Raji (cell line): ENCODE results near the gene GABRR2.

Source experiments
- POLR2A ChIP-seq: IDR thresholded peaks from 2 replicates; pipeline ENCODE4 v1.6.1; 2011; ENCODE audit warnings: low read depth, low read length, control low read depth; ENCODE audit not compliant: insufficient read depth

GABRR2 gene

DNA sequence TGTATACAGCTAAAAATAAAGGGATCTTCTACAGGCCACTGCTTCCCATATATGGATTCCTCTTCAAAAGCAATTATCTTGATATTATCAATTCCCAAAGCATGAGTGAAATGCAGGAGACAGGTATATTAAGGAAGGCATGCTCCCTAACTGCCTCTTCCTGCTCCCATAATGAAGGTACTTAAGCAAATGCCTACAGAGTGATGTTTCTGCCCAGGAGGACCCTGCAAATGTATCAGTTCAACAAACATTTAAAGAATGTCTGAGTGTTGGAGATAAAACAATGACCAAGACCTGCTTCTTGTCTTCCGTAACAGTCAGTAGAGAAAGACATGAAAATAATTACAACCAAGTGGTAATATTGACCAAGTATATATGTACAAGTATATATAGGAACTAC, 33.3 kb upstream of the GABRR2 start:
- no peak for TF ChIP-seq POLR2A

GRCh38 chr6:89347825-89348224, 32.7 kb upstream of the GABRR2 start:
- no peak for TF ChIP-seq POLR2A

DNA sequence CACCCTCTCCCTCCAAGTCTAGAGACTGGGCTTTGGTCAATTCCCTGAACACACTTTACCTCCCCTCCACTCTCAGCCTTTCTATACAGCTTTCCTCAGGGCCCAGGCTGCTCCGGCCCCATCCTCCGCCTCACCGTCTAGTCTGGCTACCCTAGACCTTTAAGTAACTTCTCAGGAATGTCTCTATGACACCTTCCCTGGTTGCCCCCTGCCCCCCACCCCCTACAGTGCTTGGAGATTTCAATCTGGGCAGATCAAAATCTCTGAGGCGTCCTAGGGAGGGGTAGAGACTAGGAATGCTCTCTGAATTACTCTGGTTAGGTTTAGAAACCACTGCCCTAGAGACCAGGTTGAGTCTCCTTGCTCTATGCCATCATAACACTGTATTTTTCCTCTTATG, 31.3 kb upstream of the GABRR2 start:
- TF ChIP-seq POLR2A, result no peak

DNA sequence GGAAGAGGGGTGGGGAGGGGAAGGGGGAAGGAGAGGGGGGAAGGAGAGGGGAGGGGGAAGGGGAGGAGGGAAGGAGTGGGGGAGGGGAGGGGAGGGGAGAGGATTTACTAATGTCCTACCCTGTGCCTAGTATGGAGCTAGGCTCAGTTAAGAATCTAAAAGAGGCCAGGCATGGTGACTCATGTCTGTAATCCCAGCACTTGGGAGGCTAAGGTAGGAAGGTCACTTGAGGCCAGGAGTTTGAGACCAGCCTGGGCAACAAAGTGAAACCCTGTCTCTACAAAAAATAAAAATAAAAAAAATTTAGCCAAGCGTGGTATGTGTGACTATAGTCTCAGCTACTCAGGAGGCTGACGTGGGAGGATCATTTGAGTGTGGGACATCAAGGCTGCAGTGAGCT, 24.5 kb upstream of the GABRR2 start:
- TF ChIP-seq POLR2A, result no peak

GRCh38 chr6:89335164-89335563, 20.1 kb upstream of the GABRR2 start:
- TF ChIP-seq POLR2A, result no peak

- TF ChIP-seq POLR2A, result no peak
These were observed 15.8 kb upstream of the GABRR2 start for GRCh38 chr6:89330910-89331309.

DNA sequence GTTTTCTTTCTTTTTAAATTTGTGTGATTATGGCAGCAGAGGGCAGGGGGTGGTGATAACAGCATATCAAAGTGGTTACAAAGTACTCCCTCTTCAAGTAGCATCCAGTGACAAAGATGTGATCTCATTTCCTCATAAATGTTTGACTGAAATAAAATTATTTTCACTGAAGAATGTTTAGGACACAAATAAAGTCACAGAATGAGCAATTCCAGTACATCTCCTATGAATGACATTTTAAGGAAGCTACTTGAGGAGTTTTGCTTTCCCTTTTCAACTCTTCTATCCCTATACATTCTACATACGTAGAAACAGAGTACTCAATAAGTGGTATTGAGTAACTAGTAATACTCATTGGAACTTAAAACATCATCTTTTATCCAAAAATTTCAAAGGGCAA, 13.9 kb upstream of the GABRR2 start:
- TF ChIP-seq POLR2A, result no peak

DNA sequence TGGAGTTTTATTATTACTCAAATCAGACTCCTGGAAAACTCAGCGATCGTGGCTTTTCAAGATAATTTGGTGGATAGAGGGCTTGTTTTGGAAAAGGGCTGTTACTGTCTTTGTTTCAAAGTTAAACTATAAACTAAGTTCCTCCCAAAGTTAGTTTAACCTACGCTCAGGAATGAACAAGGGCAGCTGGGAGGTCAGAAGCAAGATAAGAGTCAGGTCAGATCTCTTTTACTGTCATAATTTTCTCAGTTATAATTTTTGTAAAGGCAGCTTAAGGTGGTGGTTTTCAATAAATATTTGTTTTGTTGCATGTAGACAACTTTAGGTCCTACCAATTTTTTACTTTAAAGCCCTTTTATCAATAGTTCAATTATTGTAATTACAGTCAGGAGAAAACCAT, 9.2 kb upstream of the GABRR2 start:
- TF ChIP-seq POLR2A, result no peak

DNA sequence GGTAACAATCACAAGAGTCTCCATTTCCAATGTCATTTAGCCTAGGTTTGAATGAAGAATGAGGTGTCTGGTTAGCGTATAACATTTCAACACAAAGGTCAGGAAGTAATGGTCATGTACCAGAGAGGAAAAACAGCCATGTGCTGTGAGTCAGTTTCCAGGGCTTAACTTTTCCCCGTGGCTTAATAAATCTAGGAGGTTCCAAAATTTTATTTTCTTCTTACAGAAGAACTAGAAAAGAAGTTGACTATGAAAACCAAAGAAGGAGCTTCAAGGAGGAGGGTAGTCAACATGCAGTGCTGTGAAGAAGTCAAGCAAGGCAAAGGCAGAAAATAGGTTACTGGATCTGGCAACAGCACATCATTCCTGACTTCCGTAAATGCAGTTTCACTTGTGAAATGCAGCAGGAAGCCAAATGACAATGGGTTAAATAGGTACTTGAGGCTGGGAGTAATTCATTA, 8.4 kb upstream of the GABRR2 start:
- no peak for TF ChIP-seq POLR2A

GRCh38 chr6:89321131-89321970, 6.3 kb upstream of the GABRR2 start:
- no peak for TF ChIP-seq POLR2A

GRCh38 chr6:89320012-89320559, 5.0 kb upstream of the GABRR2 start:
- no peak for TF ChIP-seq POLR2A

DNA sequence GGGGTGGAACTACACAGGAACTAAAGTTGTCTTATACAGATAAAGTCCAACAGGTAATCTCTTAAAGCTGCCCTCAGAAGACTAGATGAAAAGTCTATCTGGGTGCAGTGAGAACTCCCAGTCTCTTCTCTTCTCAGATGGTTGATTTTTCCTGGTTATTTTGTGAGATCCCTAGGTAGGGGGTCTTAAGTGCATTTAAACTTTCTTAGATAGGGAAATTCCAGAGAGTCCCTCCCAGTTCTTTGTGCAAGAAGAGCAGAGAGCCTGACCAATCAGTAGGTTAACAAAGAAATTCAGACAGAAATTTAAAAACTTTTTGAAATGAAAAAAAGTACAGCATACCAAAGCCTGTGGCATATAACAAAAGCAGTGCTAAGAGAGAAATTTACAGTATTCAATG, 2.0 kb upstream of the GABRR2 start:
- TF ChIP-seq POLR2A, result no peak

DNA sequence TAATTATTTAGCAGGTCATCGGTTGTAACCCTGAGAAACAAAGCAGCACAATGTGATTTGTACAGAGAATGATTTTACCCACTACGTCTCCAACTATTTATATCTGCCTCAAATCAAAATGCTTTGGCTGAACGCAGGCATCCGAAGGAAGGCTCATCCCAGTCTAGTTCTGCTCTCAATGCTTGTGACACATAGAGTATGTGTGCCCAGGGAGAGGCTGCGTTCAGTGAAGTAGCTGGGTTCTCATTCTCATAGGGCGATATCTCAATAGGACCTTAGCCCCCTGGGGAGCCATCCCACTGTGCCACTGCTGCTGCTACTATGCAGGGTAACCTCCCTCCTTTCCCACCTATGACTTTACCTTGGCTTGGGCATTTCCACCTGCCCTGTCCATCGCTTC, 407 bp downstream of the GABRR2 start:
- TF ChIP-seq POLR2A, result no peak

DNA sequence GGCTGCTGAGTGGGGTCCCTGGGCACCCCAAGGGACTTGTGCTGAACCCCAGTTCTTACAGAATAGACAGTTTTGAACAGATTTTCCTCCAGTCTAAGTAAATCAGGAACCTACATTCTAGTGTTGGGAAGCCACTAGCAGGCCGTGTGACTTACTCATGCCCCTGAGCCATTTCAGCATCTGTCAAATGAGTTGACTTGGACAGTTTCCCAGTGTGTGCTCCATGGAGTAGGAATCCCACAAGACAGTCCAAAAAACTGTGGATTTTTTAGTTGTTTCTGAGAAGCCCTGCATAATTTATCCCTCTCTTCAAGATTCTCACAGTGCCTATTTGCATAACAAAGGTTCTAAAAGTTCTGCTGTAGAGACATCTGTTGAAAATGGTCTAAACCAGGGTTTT, 2.1 kb downstream of the GABRR2 start:
- no peak for TF ChIP-seq POLR2A

- TF ChIP-seq POLR2A, result no peak
These were observed 3.1 kb downstream of the GABRR2 start for GRCh38 chr6:89311853-89312531.

- TF ChIP-seq POLR2A, result no peak
These were observed 3.6 kb downstream of the GABRR2 start for GRCh38 chr6:89311530-89311852.

- TF ChIP-seq POLR2A, result no peak
These were observed 4.2 kb downstream of the GABRR2 start for GRCh38 chr6:89310929-89311328.
